ENCODE results near the gene PER1. TPM values are rescaled to one million over a fixed set of nuclear protein-coding genes. Genes with fewer than 3 reads are reported as not detected.
"Not testable (repeated sequence)": the region's sequence is repeated elsewhere in the genome, so short reads cannot be mapped to it uniquely, and the experiment has no call there.

PER1 gene
- total RNA-seq, 2 donors from 2014 or later = 1,926 to 2,038 TPM

- Mint-ChIP-seq H3K27ac (peak overlapping the region; percentile 100), H3K27me3 (no peaks in the 10 kb centered on the region), H3K36me3 (ENCODE audit: low read depth) (peaks cover 2% of the 10 kb centered on the region), H3K4me1 (peaks cover 38% of the 10 kb centered on the region), H3K4me3 (peak overlapping the region; percentile 95)
- no peak for ATAC-seq
- no peaks in the 10 kb centered on the region for H3K9me3 ChIP-seq (ENCODE audit: control insufficient read depth, low read length, poor library complexity, severe bottlenecking)
- no peak for DNase-seq
Measured at GRCh38 chr17:8176998-8177731, 25.0 kb upstream of the PER1 start.

GRCh38 chr17:8176197-8176940 lies 24.2 kb upstream of the PER1 start, which contains the start of gene TMEM107:
TSS of gene TMEM107 (minus strand) at chr17:8176380. CDS start at chr17:8176286, 94 bp downstream.
- H3K27me3 Mint-ChIP-seq = no peaks in the 10 kb centered on the region
- H3K9me3 ChIP-seq (ENCODE audit: control insufficient read depth, low read length, poor library complexity, severe bottlenecking) = no peaks in the 10 kb centered on the region
- H3K4me1 Mint-ChIP-seq = peaks cover 41% of the 10 kb centered on the region
- peak within 1 kb of the TSS; percentile 95 for H3K4me3 Mint-ChIP-seq
- DNase-seq (peak; percentile 77 to 81 (median 79)), ATAC-seq (peak; percentile 64)
- peaks cover 2% of the 10 kb centered on the region for H3K36me3 Mint-ChIP-seq (ENCODE audit: low read depth)
- peak within 1 kb of the TSS; percentile 100 for H3K27ac Mint-ChIP-seq

- Mint-ChIP-seq H3K4me3 (peak overlapping the region; percentile 95), H3K4me1 (peaks cover 39% of the 10 kb centered on the region), H3K27ac (peak overlapping the region; percentile 100), H3K27me3 (no peaks in the 10 kb centered on the region), H3K36me3 (ENCODE audit: low read depth) (peaks cover 2% of the 10 kb centered on the region)
- no peak for ATAC-seq
- no peaks in the 10 kb centered on the region for H3K9me3 ChIP-seq (ENCODE audit: control insufficient read depth, low read length, poor library complexity, severe bottlenecking)
- no peak for DNase-seq
Measured at GRCh38 chr17:8175795-8176196, 23.6 kb upstream of the PER1 start.

GRCh38 chr17:8173871-8174322 lies 21.7 kb upstream of the PER1 start:
- DNase-seq = no peak
- ATAC-seq = no peak
- H3K27me3 Mint-ChIP-seq = no peaks in the 10 kb centered on the region
- no peaks in the 10 kb centered on the region for H3K9me3 ChIP-seq (ENCODE audit: control insufficient read depth, low read length, poor library complexity, severe bottlenecking)
- peak overlapping the region; percentile 91 for H3K4me3 Mint-ChIP-seq
- peak overlapping the region; percentile 100 for H3K27ac Mint-ChIP-seq
- H3K4me1 Mint-ChIP-seq = peaks cover 38% of the 10 kb centered on the region
- H3K36me3 Mint-ChIP-seq (ENCODE audit: low read depth) = peaks cover 2% of the 10 kb centered on the region

DNA sequence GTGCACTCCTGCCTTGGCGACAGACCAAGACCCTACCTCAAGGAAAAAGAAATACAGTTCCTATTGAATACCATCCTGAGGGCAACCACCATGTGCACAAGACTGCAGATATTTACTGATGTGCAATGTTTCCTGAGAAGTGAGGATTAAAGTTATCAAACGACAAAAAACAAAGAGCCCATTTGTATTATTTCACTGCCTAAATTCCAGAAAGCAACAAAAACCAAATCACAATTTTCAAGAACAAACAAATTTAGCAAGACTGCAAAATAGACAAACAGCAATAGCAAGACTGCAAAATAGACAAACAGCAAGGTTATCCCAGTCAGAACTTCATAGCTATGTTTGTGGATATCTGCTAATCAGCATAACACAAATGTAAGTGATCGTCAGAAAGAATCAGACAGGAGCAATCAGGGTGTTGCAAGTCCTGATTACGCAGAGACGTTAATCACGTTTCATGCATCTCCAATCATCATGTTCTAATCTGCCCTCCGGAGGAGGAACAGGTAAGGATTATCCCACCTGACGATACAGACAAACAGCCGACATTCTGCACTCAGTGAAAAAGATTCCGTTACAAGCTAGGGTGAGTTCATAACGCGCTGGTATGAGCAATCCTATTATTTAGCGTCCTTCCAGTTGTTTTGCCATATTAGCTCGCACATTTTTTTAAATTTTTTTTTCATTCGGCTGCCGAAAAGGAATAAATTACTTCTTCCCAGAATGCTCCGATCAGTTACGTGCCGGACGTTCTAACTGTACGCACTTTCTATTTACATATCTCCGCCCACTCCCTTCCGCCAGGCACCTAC lies 21.1 kb upstream of the PER1 start:
- Mint-ChIP-seq H3K27me3 (no peaks in the 10 kb centered on the region), H3K4me1 (peaks cover 42% of the 10 kb centered on the region), H3K4me3 (peak overlapping the region; percentile 91), H3K36me3 (ENCODE audit: low read depth) (peaks cover 2% of the 10 kb centered on the region), H3K27ac (peak overlapping the region; percentile 100)
- peak in 2 of 3 donors; percentile 60 to 62 for DNase-seq
- ATAC-seq = peak; percentile 88
- no peaks in the 10 kb centered on the region for H3K9me3 ChIP-seq (ENCODE audit: control insufficient read depth, low read length, poor library complexity, severe bottlenecking)

GRCh38 chr17:8170186-8170585 lies 18.0 kb upstream of the PER1 start:
- H3K27ac Mint-ChIP-seq; H3K27me3 Mint-ChIP-seq; H3K4me3 Mint-ChIP-seq; H3K36me3 Mint-ChIP-seq (ENCODE audit: low read depth); ATAC-seq; H3K9me3 ChIP-seq (ENCODE audit: control insufficient read depth, low read length, poor library complexity, severe bottlenecking); DNase-seq: not testable (repeated sequence)
- H3K4me1 Mint-ChIP-seq = peaks cover 27% of the 10 kb centered on the region

DNA sequence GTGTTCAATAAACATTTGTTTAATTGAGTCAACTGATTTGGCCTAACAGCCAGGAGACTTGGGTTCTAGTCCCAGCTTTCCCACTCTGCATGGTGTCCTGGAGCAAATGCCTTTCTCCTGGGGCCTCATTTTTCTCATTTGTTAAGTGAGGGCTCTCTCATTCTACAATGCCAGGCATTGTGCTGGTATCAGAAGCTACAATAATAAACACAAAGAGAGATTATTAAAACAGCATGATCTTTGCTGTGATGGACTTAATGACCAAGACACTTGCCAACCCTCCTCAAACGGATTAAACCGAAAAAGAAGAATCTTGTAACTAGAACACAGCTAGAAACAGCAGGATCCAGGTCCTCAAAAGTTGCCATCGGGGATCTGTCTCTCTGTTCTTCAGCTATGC lies 15.3 kb upstream of the PER1 start:
- H3K36me3 Mint-ChIP-seq (ENCODE audit: low read depth) = no peaks in the 10 kb centered on the region
- ATAC-seq = no peak
- no peaks in the 10 kb centered on the region for H3K9me3 ChIP-seq (ENCODE audit: control insufficient read depth, low read length, poor library complexity, severe bottlenecking)
- DNase-seq = no peak
- no peak overlapping the region for H3K4me3 Mint-ChIP-seq
- H3K4me1 Mint-ChIP-seq = peaks cover 24% of the 10 kb centered on the region
- no peaks in the 10 kb centered on the region for H3K27me3 Mint-ChIP-seq
- H3K27ac Mint-ChIP-seq = no peak overlapping the region

DNA sequence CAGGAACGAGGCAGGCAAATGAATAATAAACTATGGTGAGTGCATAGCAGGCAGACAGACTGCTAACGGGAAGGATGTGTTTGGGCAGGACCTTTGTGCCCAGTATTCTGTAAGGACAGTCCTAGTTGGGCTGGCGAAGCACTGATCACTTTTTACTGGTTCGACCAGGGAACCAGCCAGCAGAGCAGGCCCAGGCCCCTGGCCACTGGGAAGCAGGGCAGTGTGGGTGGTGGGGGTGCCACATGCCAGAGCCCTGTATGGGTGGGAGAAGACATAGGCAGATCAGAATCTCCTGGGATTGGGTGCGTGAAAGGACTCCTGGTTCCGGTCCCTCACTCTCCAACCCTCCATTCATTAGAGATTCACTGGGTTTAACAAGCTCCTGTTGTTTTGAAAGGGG lies 14.5 kb upstream of the PER1 start:
- H3K9me3 ChIP-seq (ENCODE audit: control insufficient read depth, low read length, poor library complexity, severe bottlenecking) = no peaks in the 10 kb centered on the region
- Mint-ChIP-seq H3K4me1 (peaks cover 25% of the 10 kb centered on the region), H3K27me3 (no peaks in the 10 kb centered on the region), H3K4me3 (no peak overlapping the region), H3K27ac (peak overlapping the region; percentile 11), H3K36me3 (ENCODE audit: low read depth) (no peaks in the 10 kb centered on the region)
- no peak for ATAC-seq
- no peak for DNase-seq

DNA sequence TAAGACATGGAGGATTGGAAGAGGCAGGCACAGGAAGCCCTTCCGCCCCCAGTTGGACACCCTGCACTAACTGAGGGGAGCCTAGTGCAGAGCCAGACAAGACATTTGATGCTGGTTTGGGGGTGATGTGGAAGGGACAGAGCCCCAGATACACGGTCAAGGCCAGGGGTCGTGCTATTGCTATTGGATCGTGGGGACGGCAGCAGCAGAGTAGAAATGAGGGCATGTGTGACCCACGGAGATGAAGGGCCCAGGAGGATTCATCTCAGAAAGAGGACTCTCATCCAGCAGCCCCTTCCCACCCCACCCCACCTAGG lies 12.6 kb upstream of the PER1 start:
- no peak for ATAC-seq
- peaks cover 39% of the 10 kb centered on the region for H3K4me1 Mint-ChIP-seq

GRCh38 chr17:8163978-8164814 lies 12.0 kb upstream of the PER1 start:
- H3K27me3 Mint-ChIP-seq = no peaks in the 10 kb centered on the region
- ATAC-seq = peak; percentile 54

More for the DNA sequence above, 12.6 kb upstream of the PER1 start:
- Mint-ChIP-seq H3K27me3 (no peaks in the 10 kb centered on the region), H3K36me3 (ENCODE audit: low read depth) (peaks cover 5% of the 10 kb centered on the region), H3K4me3 (peak overlapping the region; percentile 90), H3K27ac (no peak overlapping the region)
- no peaks in the 10 kb centered on the region for H3K9me3 ChIP-seq (ENCODE audit: control insufficient read depth, low read length, poor library complexity, severe bottlenecking)
- DNase-seq = no peak

GRCh38 chr17:8162997-8163977 lies 11.1 kb upstream of the PER1 start:
- DNase-seq (no peak), ATAC-seq (peak; percentile 13)
- H3K4me1 Mint-ChIP-seq = peaks cover 45% of the 10 kb centered on the region
- H3K36me3 Mint-ChIP-seq (ENCODE audit: low read depth) = peaks cover 5% of the 10 kb centered on the region
- H3K9me3 ChIP-seq (ENCODE audit: control insufficient read depth, low read length, poor library complexity, severe bottlenecking) = no peaks in the 10 kb centered on the region
- H3K4me3 Mint-ChIP-seq = peak overlapping the region; percentile 90
- no peak overlapping the region for H3K27ac Mint-ChIP-seq
- H3K27me3 Mint-ChIP-seq = no peaks in the 10 kb centered on the region

More at GRCh38 chr17:8163978-8164814, 12.0 kb upstream of the PER1 start:
- Mint-ChIP-seq H3K36me3 (ENCODE audit: low read depth) (peaks cover 5% of the 10 kb centered on the region), H3K4me3 (peak overlapping the region; percentile 90), H3K4me1 (peaks cover 44% of the 10 kb centered on the region), H3K27ac (no peak overlapping the region)
- DNase-seq = peak in 2 of 3 donors; percentile 29 to 55
- H3K9me3 ChIP-seq (ENCODE audit: control insufficient read depth, low read length, poor library complexity, severe bottlenecking) = no peaks in the 10 kb centered on the region
